ENCODE data around the gene DIO2.

- TF ChIP-seq ZNF274 (IDR thresholded peaks at IDR 0.05; ENCODE audit: borderline replicate concordance, low read depth, low read length) (no peak), PHF8 (IDR thresholded peaks at IDR 0.05; ENCODE audit: borderline replicate concordance, low read length) (no peak), NR1H2 (CRISPR knock-in tag; IDR thresholded peaks at IDR 0.05) (no peak), ZNF23 (CRISPR knock-in tag; IDR thresholded peaks at IDR 0.05) (no peak), CTCF (IDR thresholded peaks at IDR 0.05 in 2 of 3, conservative IDR thresholded peaks at IDR 0.05 in 1 of 3; ENCODE audit: insufficient read depth in 2 of 3, low read depth in 1 of 3, low read length in 3 of 3) (peak; percentile 9 to 33 (median 16); a peak in 2 of 6 replicates), FOXP4 (CRISPR knock-in tag; IDR thresholded peaks at IDR 0.05; ENCODE audit: borderline replicate concordance) (no peak), ASH1L (IDR thresholded peaks at IDR 0.05; ENCODE audit: borderline replicate concordance, low read depth, partially characterized antibody) (no peak), ZNF263 (CRISPR knock-in tag; IDR thresholded peaks at IDR 0.05; ENCODE audit: borderline replicate concordance) (no peak), HDAC3 (IDR thresholded peaks at IDR 0.05; ENCODE audit: borderline replicate concordance, partially characterized antibody) (no peak), POLR2A (conservative IDR thresholded peaks at IDR 0.05) (no peak), ZNF184 (CRISPR knock-in tag; IDR thresholded peaks at IDR 0.05) (no peak), HDAC8 (tag; IDR thresholded peaks at IDR 0.05) (no peak), CEBPZ (IDR thresholded peaks at IDR 0.05; ENCODE audit: borderline replicate concordance, low read depth, low read length) (no peak)
These were observed 8.3 kb downstream of the DIO2 start for GRCh38 chr14:80202888-80203562.
